Right atrium auricular region (tissue), 2 donors: ENCODE results near the gene GXYLT2. TPM values are rescaled to one million over a fixed set of nuclear protein-coding genes. Genes with fewer than 3 reads are reported as not detected.

Experiments used
- DNase-seq: peaks from one replicate; pipeline ENCODE4 v3.0.0-alpha.2; 2019; ENCODE audit warnings: low spot score
- H3K27ac ChIP-seq, 2 donors: fragments of 200-600 bp; sonication (generic); 1 replicate in 1 of 2; 2 replicates in 1 of 2; pipeline ENCODE4 v1.5.1; 2016 to 2019
- H3K27me3 ChIP-seq, 2 donors: fragments of 200-600 bp; sonication (generic); one replicate each; pipeline versions ENCODE4 v1.5.1 to v1.6.0; 2017 to 2019
- H3K36me3 ChIP-seq: fragments of 200-600 bp; sonication (generic); one replicate; pipeline ENCODE4 v1.5.1; 2016
- H3K4me1 ChIP-seq, 2 donors: fragments of 200-600 bp; sonication (generic); one replicate each; pipeline versions ENCODE4 v1.5.1 to v1.6.0; 2017 to 2019
- H3K4me3 ChIP-seq, 2 donors: fragments of 200-600 bp; sonication (generic); 1 replicate in 1 of 2; 2 replicates in 1 of 2; pipeline ENCODE4 v1.5.1; 2017 to 2019; ENCODE audit warnings: mild to moderate bottlenecking in 1 of 2, moderate library complexity in 1 of 2
- H3K9me3 ChIP-seq, 2 donors: fragments of 200-600 bp; sonication (generic); one replicate each; pipeline ENCODE4 v1.5.1; 2019
- total RNA-seq, 2 donors: library from RNA; depleted of rRNA; stranded (reverse); fragments of >200 nt; gene quantifications; one replicate each; pipeline ENCODE4 v1.1.0, GENCODE V29; 2016
- TF ChIP-seq, protein P1 (sequence below), 2 donors: fragments of 200-600 bp; sonication (generic); IDR thresholded peaks; one replicate each; pipeline ENCODE4 v1.5.1; 2019; ENCODE audit warnings: antibody characterized with exemption in 2 of 2

GXYLT2 gene
- total RNA-seq, 2 donors from 2014 or later: 31.7 to 37.3 TPM

DNA sequence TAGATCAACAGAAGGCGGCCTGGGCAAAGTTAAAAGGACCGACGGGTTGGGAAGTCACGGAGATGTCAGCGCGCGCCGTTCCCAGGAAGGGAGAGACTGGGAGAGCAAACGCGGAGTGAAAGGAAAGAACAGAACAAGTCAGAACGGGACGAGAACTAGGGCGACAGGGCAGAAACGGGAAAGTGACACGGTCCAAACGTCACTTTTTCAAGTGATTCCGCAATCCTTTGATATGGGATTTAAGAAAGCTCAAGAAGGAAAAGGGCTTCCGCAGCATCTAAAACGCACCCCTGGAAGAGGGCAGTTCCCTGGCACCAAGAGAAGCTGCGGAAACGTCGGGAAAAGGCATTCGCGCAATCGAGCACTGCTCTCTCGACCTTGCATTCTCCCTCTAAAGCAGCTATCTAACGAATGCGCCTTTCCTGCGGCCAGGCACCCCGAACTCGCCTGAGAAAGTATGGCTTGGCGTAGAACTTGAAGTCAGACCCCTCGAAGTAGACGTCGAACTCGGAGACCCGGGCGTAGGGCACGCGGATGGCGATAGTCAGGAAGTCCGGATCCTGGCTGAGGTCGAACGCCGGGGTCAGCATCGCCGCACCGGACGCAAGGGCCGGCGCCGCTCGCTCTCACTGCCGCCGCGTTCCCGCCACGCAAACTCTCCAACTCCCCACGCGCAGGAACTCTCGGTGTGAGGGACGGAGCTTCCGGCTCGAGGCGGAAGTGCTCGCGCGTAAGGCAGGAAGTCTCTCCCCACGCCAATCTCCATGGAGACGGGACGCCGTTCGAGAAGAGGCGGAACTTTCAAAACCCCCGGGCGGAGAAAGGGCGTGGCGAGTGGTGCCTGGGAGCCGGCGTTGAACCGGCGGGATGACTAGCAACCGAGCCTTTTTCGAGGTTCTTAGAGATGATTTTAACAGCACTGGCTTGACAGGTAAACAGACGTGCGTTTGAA is 39.8 kb upstream of the GXYLT2 start, which contains the start of gene SHQ1:
Gene SHQ1, minus strand, starts transcription at position 695 of the 952 bp plus-strand sequence. Its CDS starts 105 bp downstream, at position 590.
- peak within 1 kb of the TSS; percentile 83 to 86 for H3K4me3 ChIP-seq
- H3K27ac ChIP-seq: peak within 1 kb of the TSS; percentile 81 to 84
- H3K9me3 ChIP-seq: no peaks in the 10 kb centered on the region
- peak; percentile 96 for DNase-seq
- H3K27me3 ChIP-seq: no peaks in the 10 kb centered on the region
- peaks cover 0 to 22% of the 10 kb centered on the region in 2 donors for H3K4me1 ChIP-seq
- TF ChIP-seq, protein P1, sequence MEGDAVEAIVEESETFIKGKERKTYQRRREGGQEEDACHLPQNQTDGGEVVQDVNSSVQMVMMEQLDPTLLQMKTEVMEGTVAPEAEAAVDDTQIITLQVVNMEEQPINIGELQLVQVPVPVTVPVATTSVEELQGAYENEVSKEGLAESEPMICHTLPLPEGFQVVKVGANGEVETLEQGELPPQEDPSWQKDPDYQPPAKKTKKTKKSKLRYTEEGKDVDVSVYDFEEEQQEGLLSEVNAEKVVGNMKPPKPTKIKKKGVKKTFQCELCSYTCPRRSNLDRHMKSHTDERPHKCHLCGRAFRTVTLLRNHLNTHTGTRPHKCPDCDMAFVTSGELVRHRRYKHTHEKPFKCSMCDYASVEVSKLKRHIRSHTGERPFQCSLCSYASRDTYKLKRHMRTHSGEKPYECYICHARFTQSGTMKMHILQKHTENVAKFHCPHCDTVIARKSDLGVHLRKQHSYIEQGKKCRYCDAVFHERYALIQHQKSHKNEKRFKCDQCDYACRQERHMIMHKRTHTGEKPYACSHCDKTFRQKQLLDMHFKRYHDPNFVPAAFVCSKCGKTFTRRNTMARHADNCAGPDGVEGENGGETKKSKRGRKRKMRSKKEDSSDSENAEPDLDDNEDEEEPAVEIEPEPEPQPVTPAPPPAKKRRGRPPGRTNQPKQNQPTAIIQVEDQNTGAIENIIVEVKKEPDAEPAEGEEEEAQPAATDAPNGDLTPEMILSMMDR (IDR thresholded peaks at IDR 0.05): no peak
- H3K36me3 ChIP-seq: no peaks in the 10 kb centered on the region

DNA sequence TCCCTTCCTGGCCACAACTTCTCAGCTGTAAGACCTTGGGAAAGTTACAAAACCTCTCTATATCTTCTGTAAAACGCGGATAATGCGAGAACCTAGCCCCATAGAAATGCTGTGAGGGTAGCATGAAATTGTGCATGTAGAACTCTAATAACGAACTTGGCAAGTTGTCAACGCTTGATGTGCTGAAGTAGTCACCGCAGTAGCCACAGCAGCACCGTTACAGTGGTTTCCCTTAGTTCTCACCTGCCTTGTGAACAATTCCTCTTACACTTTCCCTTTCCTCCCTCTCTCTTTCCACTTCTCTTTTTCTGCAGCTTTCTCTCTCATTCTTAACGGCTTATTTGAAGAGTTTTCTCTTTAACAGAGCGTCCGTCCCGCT is 39.2 kb upstream of the GXYLT2 start:
- Histone ChIP-seq H3K27me3 (no peaks in the 10 kb centered on the region), H3K36me3 (no peaks in the 10 kb centered on the region), H3K27ac (no peak overlapping the region), H3K4me1 (peaks cover 0 to 22% of the 10 kb centered on the region in 2 donors), H3K4me3 (peak overlapping the region; percentile 83 to 86), H3K9me3 (no peaks in the 10 kb centered on the region)
- TF ChIP-seq, protein P1 (IDR thresholded peaks at IDR 0.05): no peak
- DNase-seq: no peak

DNA sequence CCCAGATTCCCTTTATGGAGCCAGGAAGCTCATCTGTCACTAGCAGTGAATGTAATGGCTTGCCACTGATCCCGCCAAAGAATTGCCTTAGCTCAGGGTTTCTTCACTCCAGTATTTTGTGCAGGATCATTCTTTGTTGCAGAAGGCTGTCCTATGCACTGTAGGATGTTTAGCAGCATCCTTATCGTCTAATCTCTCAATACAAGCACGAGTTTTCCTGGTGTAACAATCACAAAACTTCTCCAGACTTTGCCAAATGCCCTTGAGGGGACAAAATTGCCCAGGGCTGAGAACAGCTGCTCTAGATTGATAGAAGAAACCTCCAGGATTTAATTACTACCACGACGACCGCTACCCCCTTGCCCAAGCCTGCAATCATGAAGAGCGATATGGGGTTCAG is 32.8 kb upstream of the GXYLT2 start:
- Histone ChIP-seq H3K4me1 (no peaks in the 10 kb centered on the region), H3K27me3 (no peaks in the 10 kb centered on the region), H3K4me3 (no peak overlapping the region), H3K9me3 (no peaks in the 10 kb centered on the region), H3K27ac (no peak overlapping the region), H3K36me3 (no peaks in the 10 kb centered on the region)
- DNase-seq: no peak
- TF ChIP-seq, protein P1 (IDR thresholded peaks at IDR 0.05): no peak

DNA sequence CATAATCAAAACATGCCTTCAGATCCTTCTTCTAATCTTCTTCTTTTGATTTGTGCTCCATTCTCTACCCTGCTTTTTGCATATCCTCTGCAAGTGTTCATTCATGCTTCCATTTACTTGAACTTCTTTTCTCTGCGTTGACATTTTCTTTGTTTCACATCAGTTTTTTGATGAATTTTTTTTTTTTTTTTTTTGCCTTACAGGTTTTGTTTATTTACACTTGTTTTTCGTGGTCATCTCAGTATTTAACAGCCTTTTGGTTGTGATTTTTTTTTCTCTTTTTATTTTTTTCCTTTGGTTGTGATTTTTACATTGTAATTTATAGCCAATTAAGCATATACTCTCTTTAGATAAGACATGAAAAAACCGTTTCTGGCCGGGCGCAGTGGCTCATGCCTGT is 27.8 kb upstream of the GXYLT2 start:
- Histone ChIP-seq H3K4me3 (no peak overlapping the region), H3K27me3 (no peaks in the 10 kb centered on the region), H3K9me3 (no peaks in the 10 kb centered on the region), H3K36me3 (no peaks in the 10 kb centered on the region), H3K27ac (no peak overlapping the region), H3K4me1 (no peaks in the 10 kb centered on the region)
- TF ChIP-seq, protein P1 (IDR thresholded peaks at IDR 0.05): no peak
- DNase-seq: no peak

DNA sequence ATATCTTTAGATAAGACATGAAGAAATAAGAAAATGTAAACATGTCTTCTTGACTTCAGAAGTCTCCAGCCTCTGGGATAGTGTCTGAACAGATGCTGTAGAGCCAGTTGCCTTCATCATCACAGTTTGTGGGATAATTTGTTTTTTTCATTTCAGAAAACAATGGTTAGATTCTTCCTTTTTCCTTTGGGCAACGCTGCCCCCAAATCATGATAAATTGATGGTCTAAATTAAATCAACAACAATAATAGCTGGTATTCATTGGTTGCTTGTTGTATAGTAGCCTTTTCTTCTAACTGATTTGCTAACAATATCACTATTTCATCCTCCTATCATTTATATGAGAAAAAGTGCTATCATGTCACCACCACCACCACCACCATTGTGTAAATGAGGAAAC is 27.0 kb upstream of the GXYLT2 start:
- Histone ChIP-seq H3K9me3 (no peaks in the 10 kb centered on the region), H3K27me3 (no peaks in the 10 kb centered on the region), H3K36me3 (no peaks in the 10 kb centered on the region), H3K27ac (no peak overlapping the region), H3K4me3 (no peak overlapping the region), H3K4me1 (no peaks in the 10 kb centered on the region)
- DNase-seq: no peak
- TF ChIP-seq, protein P1 (IDR thresholded peaks at IDR 0.05): no peak
